ENCODE data around the gene DCHS2. TPM values are rescaled to one million over a fixed set of nuclear protein-coding genes. Genes with fewer than 3 reads are reported as not detected.

DCHS2 gene
- total and polyA plus RNA-seq, 2 of the 8 experiments (the other 6 are each of a cell fraction or from before 2014, with no cell fraction given) = 0.54 to 2.6 TPM

DNA sequence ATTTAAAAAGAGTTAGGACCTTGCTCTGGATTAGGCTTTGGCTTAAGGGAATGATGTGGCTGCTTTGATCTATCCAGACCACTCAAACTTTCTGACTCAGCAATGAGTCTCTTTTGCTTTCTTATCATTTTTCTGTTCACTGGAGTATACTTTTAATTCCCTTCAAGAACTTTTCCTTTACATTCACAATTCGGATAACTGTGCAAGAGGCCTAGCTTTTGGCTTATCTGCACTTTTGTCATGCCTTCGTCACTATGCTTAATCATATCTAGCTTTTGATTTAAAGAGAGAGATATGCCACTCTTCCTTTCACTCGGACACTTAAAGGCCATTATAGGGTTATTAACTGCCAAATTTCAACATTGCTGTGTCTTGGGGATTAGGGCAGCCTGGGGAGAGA lies 147.9 kb downstream of the DCHS2 start (continued):
- TF ChIP-seq TAF7 (optimal IDR thresholded peaks at IDR 0.05; ENCODE audit: borderline replicate concordance, low read depth, low read length) (no peak), ASH2L (IDR thresholded peaks at IDR 0.05; ENCODE audit: low read length) (no peak)

Data from H1 (cell line).